ENCODE measurements around the gene PLLP.

DNA sequence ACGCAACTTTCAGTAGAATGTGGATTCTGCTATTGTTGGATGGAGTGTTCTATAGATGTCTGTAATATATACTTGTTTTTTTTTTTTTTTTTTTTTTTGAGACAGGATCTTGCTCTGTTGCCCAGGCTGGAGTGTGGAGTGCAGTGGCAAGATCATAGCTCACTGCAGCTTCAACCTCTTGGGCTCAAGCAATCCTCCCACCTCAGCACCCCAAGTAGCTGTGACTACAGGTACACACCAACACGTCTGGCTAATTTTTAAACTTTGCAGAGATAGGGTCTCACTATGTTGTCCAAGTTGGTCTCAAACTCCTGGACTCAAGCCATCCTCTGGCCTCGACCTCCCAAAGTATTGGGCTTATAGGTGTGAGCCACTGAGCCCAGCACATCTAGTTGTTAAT lies 46.9 kb upstream of the PLLP start:
- TF ChIP-seq CTCF (IDR thresholded peaks at IDR 0.05), result no peak
- no peak for TF ChIP-seq SIN3A (IDR thresholded peaks at IDR 0.05; ENCODE audit: borderline replicate concordance, insufficient read depth, low read depth, low read length)
- no peak for TF ChIP-seq POLR2AphosphoS5 (IDR thresholded peaks at IDR 0.05; ENCODE audit: low read depth, low read length)
- TF ChIP-seq, protein P1, sequence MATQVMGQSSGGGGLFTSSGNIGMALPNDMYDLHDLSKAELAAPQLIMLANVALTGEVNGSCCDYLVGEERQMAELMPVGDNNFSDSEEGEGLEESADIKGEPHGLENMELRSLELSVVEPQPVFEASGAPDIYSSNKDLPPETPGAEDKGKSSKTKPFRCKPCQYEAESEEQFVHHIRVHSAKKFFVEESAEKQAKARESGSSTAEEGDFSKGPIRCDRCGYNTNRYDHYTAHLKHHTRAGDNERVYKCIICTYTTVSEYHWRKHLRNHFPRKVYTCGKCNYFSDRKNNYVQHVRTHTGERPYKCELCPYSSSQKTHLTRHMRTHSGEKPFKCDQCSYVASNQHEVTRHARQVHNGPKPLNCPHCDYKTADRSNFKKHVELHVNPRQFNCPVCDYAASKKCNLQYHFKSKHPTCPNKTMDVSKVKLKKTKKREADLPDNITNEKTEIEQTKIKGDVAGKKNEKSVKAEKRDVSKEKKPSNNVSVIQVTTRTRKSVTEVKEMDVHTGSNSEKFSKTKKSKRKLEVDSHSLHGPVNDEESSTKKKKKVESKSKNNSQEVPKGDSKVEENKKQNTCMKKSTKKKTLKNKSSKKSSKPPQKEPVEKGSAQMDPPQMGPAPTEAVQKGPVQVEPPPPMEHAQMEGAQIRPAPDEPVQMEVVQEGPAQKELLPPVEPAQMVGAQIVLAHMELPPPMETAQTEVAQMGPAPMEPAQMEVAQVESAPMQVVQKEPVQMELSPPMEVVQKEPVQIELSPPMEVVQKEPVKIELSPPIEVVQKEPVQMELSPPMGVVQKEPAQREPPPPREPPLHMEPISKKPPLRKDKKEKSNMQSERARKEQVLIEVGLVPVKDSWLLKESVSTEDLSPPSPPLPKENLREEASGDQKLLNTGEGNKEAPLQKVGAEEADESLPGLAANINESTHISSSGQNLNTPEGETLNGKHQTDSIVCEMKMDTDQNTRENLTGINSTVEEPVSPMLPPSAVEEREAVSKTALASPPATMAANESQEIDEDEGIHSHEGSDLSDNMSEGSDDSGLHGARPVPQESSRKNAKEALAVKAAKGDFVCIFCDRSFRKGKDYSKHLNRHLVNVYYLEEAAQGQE (IDR thresholded peaks at IDR 0.05; ENCODE audit: insufficient read depth in 1 of 2, low read depth in 2 of 2, low read length in 1 of 2), result no peak
- TF ChIP-seq TCF7L2 (IDR thresholded peaks at IDR 0.05; ENCODE audit: low read depth, low read length), result no peak
